Measurements from ENCODE around the gene SCNN1B. TPM values are rescaled to one million over a fixed set of nuclear protein-coding genes. Genes with fewer than 3 reads are reported as not detected.

The SCNN1B gene
- total RNA-seq, 4 donors from 2014 or later = 8.1 to 30.5 (median 11.9) TPM

GRCh38 chr16:23339787-23340186, 37.7 kb downstream of the SCNN1B start:
- DNase-seq = no peak
- H3K27ac ChIP-seq = no peak overlapping the region
- intact Hi-C loops (cut with DNase I) = no loop called here
- no peaks in the 10 kb centered on the region for H3K9me3 ChIP-seq
- 94 to 99% methylated on average over 3 of the region's 3 CpGs for WGBS, 2 donors
- no peak overlapping the region for H3K4me3 ChIP-seq (replicated peaks in 1 of 3)
- TF ChIP-seq POLR2A (IDR thresholded peaks at IDR 0.05) = no peak
- no peak for TF ChIP-seq CTCF (IDR thresholded peaks at IDR 0.05)
- no peaks in the 10 kb centered on the region for H3K27me3 ChIP-seq
- no peaks in the 10 kb centered on the region for H3K4me1 ChIP-seq
- no peaks in the 10 kb centered on the region for H3K36me3 ChIP-seq

DNA sequence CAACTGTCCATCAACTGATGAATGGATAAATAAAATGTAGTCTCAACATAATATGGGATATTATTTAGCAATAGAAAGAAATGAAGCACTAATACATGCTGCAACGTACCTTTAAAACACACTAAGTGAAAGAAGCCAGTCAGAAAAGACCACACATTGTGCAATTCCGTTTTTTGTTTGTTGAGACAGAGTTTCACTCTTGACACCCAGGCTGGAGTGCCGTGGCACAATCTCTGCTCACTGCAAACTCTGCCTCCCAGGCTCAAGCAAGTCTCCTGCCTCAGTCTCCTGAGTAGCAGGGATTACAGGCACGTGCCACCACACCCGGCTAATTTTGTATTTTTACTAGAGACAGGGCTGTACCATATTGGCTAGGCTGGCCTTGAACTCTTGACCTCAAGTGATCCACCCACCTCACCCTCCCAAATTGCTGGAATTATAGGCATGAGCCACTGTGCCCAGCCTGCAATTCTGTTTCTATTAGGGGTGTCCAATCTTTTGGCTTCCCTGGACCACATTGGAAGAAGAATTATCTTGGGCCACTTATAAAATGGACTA, 40.1 kb downstream of the SCNN1B start:
- Histone ChIP-seq H3K27ac (no peak overlapping the region), H3K4me3 (replicated peaks in 1 of 3) (no peak overlapping the region), H3K9me3 (no peaks in the 10 kb centered on the region), H3K36me3 (no peaks in the 10 kb centered on the region), H3K27me3 (no peaks in the 10 kb centered on the region), H3K4me1 (no peaks in the 10 kb centered on the region)
- 77 to 79% methylated on average over 5 of the region's 5 CpGs for WGBS, 2 donors
- DNase-seq = no peak
- TF ChIP-seq POLR2A (IDR thresholded peaks at IDR 0.05) (no peak), CTCF (IDR thresholded peaks at IDR 0.05) (no peak)
- intact Hi-C loops (cut with DNase I) = no loop called here

- Histone ChIP-seq H3K27ac (no peak overlapping the region), H3K4me3 (replicated peaks in 1 of 3) (no peak overlapping the region), H3K36me3 (no peaks in the 10 kb centered on the region), H3K9me3 (no peaks in the 10 kb centered on the region), H3K4me1 (no peaks in the 10 kb centered on the region), H3K27me3 (no peaks in the 10 kb centered on the region)
- intact Hi-C loops (cut with DNase I) = no loop called here
- TF ChIP-seq POLR2A (IDR thresholded peaks at IDR 0.05) = no peak
- TF ChIP-seq CTCF (IDR thresholded peaks at IDR 0.05) = no peak
- no peak for DNase-seq
- 72 to 75% methylated on average over 5 of the region's 5 CpGs for WGBS, 2 donors
Measured at GRCh38 chr16:23343643-23344612, 41.8 kb downstream of the SCNN1B start.

DNA sequence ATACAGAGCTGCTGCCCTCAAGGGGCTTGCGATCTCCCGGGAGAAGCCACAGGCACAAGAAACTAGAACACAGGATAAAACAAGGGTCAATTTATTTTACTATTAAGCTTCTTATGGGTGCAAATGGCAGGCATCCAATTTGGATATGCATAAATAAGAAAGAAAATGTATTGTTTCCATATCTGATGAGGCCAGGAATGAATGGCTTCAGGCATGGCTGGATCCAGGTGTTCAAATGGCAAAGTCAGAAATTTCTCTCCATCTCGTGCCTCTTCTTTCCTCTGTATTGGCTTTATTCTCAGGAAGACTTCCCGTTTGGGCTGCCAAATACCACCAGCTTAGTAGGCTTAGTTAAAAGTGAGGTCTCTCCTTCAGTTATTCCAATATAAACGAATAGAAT, 43.1 kb downstream of the SCNN1B start:
- no peak for DNase-seq
- 89% methylated on average over 5 of the region's 5 CpGs for WGBS, 2 donors
- H3K4me3 ChIP-seq (replicated peaks in 1 of 3) = no peak overlapping the region
- no peaks in the 10 kb centered on the region for H3K4me1 ChIP-seq
- intact Hi-C loops (cut with DNase I) = no loop called here
- no peaks in the 10 kb centered on the region for H3K27me3 ChIP-seq
- H3K9me3 ChIP-seq = no peaks in the 10 kb centered on the region
- no peak overlapping the region for H3K27ac ChIP-seq
- no peaks in the 10 kb centered on the region for H3K36me3 ChIP-seq
- TF ChIP-seq CTCF (IDR thresholded peaks at IDR 0.05) = no peak
- TF ChIP-seq POLR2A (IDR thresholded peaks at IDR 0.05) = no peak
